ENCODE data around the gene GPM6B.
"Not testable (repeated sequence)": the region's sequence is repeated elsewhere in the genome, so short reads cannot be mapped to it uniquely, and the experiment has no call there.

The GPM6B gene

GRCh38 chrX:13764281-13764680 lies 52.6 kb downstream of the GPM6B start:
- no peak for DNase-seq

- DNase-seq = no peak
These were observed 53.4 kb downstream of the GPM6B start for GRCh38 chrX:13763489-13763888.

GRCh38 chrX:13761606-13762414 lies 55.1 kb downstream of the GPM6B start:
- no peak for DNase-seq

- no peak for DNase-seq
These were observed 56.5 kb downstream of the GPM6B start for GRCh38 chrX:13760426-13760825.

GRCh38 chrX:13759152-13759718 lies 57.7 kb downstream of the GPM6B start:
- DNase-seq = no peak

- DNase-seq = no peak
These were observed 60.5 kb downstream of the GPM6B start for GRCh38 chrX:13756381-13756780.

GRCh38 chrX:13755254-13755653 lies 61.6 kb downstream of the GPM6B start:
- DNase-seq = no peak

- no peak for DNase-seq
These were observed 62.1 kb downstream of the GPM6B start for GRCh38 chrX:13754765-13755164.

GRCh38 chrX:13752646-13753045 lies 64.2 kb downstream of the GPM6B start:
- no peak for DNase-seq

GRCh38 chrX:13752141-13752540 lies 64.8 kb downstream of the GPM6B start:
- DNase-seq = no peak

- no peak for DNase-seq
These were observed 66.1 kb downstream of the GPM6B start for GRCh38 chrX:13750812-13751211.

- no peak for DNase-seq
These were observed 66.7 kb downstream of the GPM6B start for GRCh38 chrX:13750204-13750603.

- DNase-seq = no peak
These were observed 68.4 kb downstream of the GPM6B start for GRCh38 chrX:13748486-13748885.

- no peak for DNase-seq
These were observed 69.1 kb downstream of the GPM6B start for GRCh38 chrX:13747836-13748235.

- DNase-seq = no peak
These were observed 74.3 kb downstream of the GPM6B start for GRCh38 chrX:13742397-13743176.

GRCh38 chrX:13741695-13742094 lies 75.2 kb downstream of the GPM6B start:
- DNase-seq = no peak

- peak; percentile 92 for DNase-seq
These were observed 82.4 kb downstream of the GPM6B start, which contains the start of the genes OFD1 and TRAPPC2 for GRCh38 chrX:13734278-13735172. Gene OFD1 (plus strand): TSS chrX:13734748. CDS start chrX:13735072, 324 bp downstream. Gene TRAPPC2 (minus strand): TSS chrX:13734620. CDS start chrX:13719963, 14,657 bp downstream.

GRCh38 chrX:13733506-13733905 lies 83.4 kb downstream of the GPM6B start:
- no peak for DNase-seq

- peak; percentile 35 for DNase-seq
These were observed 84.4 kb downstream of the GPM6B start for GRCh38 chrX:13732246-13733067.

- DNase-seq = not testable (repeated sequence)
These were observed 86.4 kb downstream of the GPM6B start for GRCh38 chrX:13730523-13730922.

- DNase-seq = not testable (repeated sequence)
These were observed 90.3 kb downstream of the GPM6B start for GRCh38 chrX:13726583-13726982.

GRCh38 chrX:13724878-13725277 lies 92.0 kb downstream of the GPM6B start:
- DNase-seq = not testable (repeated sequence)

All from right hindlimb (tissue), 1 donor.